Measurements from ENCODE around the gene TMEM140. TPM values are rescaled to one million over a fixed set of nuclear protein-coding genes. Genes with fewer than 3 reads are reported as not detected.

TMEM140 gene
- total RNA-seq, 4 donors from 2014 or later: 116 to 179 (median 145) TPM

DNA sequence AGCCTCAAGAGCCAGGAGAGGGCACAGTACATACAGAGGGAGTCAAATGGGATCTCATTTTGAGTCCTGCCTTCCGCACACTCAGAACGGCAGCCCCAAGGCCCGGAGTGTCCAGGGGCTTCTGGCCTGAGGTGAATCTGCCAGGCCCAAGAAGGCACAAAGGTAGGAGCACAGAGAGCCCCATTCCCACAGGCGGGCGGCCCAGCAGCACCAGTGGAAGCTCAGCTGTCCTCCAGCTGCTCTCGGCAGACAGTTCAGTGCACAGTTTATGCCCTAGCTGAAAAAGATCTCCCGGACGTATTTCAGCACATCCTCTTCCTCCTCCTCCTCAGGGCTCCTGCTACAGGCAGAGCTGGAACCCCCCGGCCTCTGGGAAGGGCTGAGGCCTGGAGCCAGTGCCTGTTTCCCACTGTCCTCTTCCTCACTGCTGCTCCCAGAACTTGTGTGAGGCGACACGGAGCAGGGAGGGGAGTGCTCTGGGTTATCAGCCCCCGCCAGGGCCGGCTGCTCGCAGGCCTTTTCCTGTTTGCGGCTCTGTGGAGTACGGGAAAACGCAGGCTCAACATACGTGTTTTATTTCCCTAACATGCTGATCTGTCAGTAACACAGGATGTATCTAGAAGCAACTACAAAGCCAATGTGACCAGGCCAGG is 18.6 kb downstream of the TMEM140 start:
- TF ChIP-seq POLR2A (IDR thresholded peaks at IDR 0.05): no peak
- TF ChIP-seq, protein P1, sequence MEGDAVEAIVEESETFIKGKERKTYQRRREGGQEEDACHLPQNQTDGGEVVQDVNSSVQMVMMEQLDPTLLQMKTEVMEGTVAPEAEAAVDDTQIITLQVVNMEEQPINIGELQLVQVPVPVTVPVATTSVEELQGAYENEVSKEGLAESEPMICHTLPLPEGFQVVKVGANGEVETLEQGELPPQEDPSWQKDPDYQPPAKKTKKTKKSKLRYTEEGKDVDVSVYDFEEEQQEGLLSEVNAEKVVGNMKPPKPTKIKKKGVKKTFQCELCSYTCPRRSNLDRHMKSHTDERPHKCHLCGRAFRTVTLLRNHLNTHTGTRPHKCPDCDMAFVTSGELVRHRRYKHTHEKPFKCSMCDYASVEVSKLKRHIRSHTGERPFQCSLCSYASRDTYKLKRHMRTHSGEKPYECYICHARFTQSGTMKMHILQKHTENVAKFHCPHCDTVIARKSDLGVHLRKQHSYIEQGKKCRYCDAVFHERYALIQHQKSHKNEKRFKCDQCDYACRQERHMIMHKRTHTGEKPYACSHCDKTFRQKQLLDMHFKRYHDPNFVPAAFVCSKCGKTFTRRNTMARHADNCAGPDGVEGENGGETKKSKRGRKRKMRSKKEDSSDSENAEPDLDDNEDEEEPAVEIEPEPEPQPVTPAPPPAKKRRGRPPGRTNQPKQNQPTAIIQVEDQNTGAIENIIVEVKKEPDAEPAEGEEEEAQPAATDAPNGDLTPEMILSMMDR (IDR thresholded peaks at IDR 0.05 in 4 of 5, conservative IDR thresholded peaks at IDR 0.05 in 1 of 5): no peak
- Histone ChIP-seq H3K4me1 (peaks cover 86 to 91% of the 10 kb centered on the region in 2 donors), H3K27me3 (no peaks in the 10 kb centered on the region), H3K27ac (peak overlapping the region; percentile 93 to 97 (median 96)), H3K4me3 (peak overlapping the region in 1 of 4 donors; percentile 8), H3K9me3 (no peaks in the 10 kb centered on the region), H3K36me3 (peaks cover 0 to 24% of the 10 kb centered on the region in 2 donors)
- ATAC-seq (no peak), DNase-seq (no peak)
- in situ Hi-C loops (cut with MboI; ENCODE audit: low sequenced_read_pairs in 4 of 4): no loop called here
- intact Hi-C loops (cut with DNase I; ENCODE audit: low total_unique reads): loop anchor here (5.0 kb wide), 1 partner anchor 634 kb away; no protein-coding TSS in a partner anchor

DNA sequence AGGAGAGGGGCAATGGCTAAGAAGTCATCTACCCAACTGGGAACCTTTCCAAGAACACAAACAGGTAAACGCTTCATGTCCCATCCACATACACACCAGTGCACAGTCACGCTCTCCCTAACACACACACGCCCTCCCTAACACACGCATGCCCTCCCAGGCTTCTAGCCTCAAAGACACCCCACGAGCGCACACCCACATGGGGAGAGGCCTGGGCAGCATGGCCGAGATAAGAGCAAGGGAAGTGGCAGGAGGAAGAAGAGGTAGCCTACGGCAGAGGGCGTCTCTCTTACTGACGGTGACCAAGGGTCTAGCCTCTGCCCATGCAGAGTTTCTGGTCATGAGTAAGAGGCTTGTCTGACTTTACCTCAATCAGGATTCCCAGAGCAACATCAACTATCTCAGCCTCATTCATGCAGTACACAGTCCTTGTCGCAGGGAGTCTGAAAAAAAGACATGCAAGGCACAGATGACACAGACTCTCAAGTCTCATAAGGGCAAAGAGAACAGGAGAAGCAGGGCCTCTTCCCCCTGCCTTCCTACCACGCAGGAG is 19.6 kb downstream of the TMEM140 start:
- Histone ChIP-seq H3K4me3 (peak overlapping the region in 3 of 4 donors; percentile 5 to 69 (median 21)), H3K27me3 (no peaks in the 10 kb centered on the region), H3K27ac (peak overlapping the region; percentile 93 to 97 (median 96)), H3K36me3 (peaks cover 0 to 24% of the 10 kb centered on the region in 2 donors), H3K4me1 (peaks cover 81 to 88% of the 10 kb centered on the region in 2 donors), H3K9me3 (no peaks in the 10 kb centered on the region)
- ATAC-seq (no peak), DNase-seq (no peak)
- in situ Hi-C loops (cut with MboI; ENCODE audit: low sequenced_read_pairs in 4 of 4) (no loop called here), intact Hi-C loops (cut with DNase I; ENCODE audit: low total_unique reads) (loop anchor here (5.0 kb wide), 1 partner anchor 635 kb away; no protein-coding TSS in a partner anchor)
- TF ChIP-seq POLR2A (IDR thresholded peaks at IDR 0.05): no peak
- TF ChIP-seq, protein P1 (IDR thresholded peaks at IDR 0.05 in 4 of 5, conservative IDR thresholded peaks at IDR 0.05 in 1 of 5): no peak

DNA sequence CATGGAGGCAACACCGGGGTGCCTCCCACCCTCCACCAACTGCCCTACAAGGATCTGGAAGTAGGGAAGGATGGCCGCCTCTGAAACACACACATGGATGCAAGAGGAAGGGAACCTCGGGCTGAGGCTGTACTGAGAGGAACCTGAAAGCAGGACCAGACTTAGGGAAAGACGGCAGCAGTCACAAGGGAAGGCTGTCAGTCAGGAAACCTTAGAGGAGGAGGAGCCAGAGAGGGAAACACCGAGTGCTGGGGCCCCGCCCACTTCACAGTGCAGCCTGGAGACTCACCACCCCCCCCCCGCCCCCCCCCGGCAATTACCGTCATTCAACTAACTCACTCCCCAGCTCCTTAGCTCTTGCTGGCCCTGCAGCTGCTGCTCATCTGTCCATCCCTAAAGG is 20.1 kb downstream of the TMEM140 start:
- intact Hi-C loops (cut with DNase I; ENCODE audit: low total_unique reads) (loop anchor here (5.0 kb wide), 1 partner anchor 636 kb away; no protein-coding TSS in a partner anchor), in situ Hi-C loops (cut with MboI; ENCODE audit: low sequenced_read_pairs in 4 of 4) (no loop called here)
- H3K9me3 ChIP-seq: no peaks in the 10 kb centered on the region
- H3K4me1 ChIP-seq: peaks cover 76 to 82% of the 10 kb centered on the region in 2 donors
- H3K4me3 ChIP-seq: peak overlapping the region in 3 of 4 donors; percentile 5 to 69 (median 27)
- no peaks in the 10 kb centered on the region for H3K27me3 ChIP-seq
- peaks cover 0 to 24% of the 10 kb centered on the region in 2 donors for H3K36me3 ChIP-seq
- ATAC-seq: peak in 1 of 2 donors; percentile 23
- peak overlapping the region; percentile 93 to 97 (median 96) for H3K27ac ChIP-seq
- TF ChIP-seq, protein P1 (IDR thresholded peaks at IDR 0.05 in 4 of 5, conservative IDR thresholded peaks at IDR 0.05 in 1 of 5): no peak
- peak; percentile 46 to 49 for TF ChIP-seq POLR2A (IDR thresholded peaks at IDR 0.05)
- DNase-seq: peak; percentile 70 to 77

DNA sequence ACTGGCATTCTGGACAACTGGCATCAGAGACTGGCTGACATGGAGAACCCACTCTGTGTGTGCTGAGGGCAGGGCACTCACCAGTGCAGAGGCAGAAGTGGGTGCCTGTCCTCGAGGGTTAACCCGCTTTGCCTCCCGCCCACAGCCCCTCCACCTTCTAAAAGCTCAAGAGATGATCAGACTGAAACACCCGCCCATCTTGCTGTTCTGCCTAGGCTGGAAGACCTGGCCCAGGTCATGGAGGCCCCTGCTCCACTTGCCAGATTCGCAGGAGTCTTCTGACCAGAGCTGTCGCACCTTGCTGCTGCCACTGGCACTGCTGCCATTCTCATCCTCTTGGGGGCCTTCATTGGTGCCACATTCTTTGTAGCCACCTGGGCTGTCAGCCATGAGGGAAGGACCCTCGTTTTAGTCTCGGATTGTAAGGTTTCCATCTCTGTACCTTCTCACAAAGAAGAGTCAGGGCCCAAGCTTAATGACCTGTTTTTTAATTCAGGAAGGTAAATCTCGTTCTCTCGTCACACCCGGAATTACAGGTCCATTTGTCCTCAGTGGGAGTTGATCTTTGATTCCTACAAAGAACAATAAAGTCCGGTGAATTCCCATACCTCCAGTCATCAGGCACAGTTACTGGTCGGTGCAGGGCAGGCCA is 20.7 kb downstream of the TMEM140 start:
- in situ Hi-C loops (cut with MboI; ENCODE audit: low sequenced_read_pairs in 4 of 4) (no loop called here), intact Hi-C loops (cut with DNase I; ENCODE audit: low total_unique reads) (loop anchor here (5.0 kb wide), 1 partner anchor 636 kb away; no protein-coding TSS in a partner anchor)
- H3K36me3 ChIP-seq: peaks cover 0 to 24% of the 10 kb centered on the region in 2 donors
- ATAC-seq: no peak
- peak overlapping the region; percentile 63 to 85 (median 72) for H3K4me3 ChIP-seq
- no peak for TF ChIP-seq POLR2A (IDR thresholded peaks at IDR 0.05)
- TF ChIP-seq, protein P1 (IDR thresholded peaks at IDR 0.05 in 4 of 5, conservative IDR thresholded peaks at IDR 0.05 in 1 of 5): no peak
- no peaks in the 10 kb centered on the region for H3K9me3 ChIP-seq
- H3K27me3 ChIP-seq: no peaks in the 10 kb centered on the region
- no peak for DNase-seq
- peaks cover 70 to 76% of the 10 kb centered on the region in 2 donors for H3K4me1 ChIP-seq
- peak overlapping the region; percentile 93 to 97 (median 96) for H3K27ac ChIP-seq

All from gastrocnemius medialis (tissue), 4 donors.